ENCODE results near the gene TBC1D14.

DNA sequence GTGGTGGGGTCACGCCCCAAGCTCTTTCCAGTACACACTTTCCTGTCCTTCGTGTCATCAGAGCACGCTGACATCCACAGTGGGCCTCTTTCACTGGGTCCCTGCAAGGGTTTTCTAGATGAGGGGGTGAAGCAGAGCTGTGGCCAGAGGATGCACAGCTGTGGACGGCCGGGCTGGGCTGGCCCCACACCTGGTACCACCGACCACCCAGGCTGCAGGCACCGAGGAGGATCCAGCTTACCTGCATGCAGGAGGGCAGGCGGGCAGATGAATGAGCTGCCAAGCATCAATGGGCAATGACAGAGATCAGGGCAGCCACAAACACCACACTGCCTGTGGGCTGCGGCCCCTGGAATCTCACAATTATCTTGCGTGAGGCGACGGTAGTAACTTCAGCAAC, 167.7 kb downstream of the TBC1D14 start:
- TF ChIP-seq CTCF (IDR thresholded peaks at IDR 0.05; ENCODE audit: poor library complexity) (no peak), EZH2 (IDR thresholded peaks at IDR 0.05; ENCODE audit: borderline replicate concordance) (no peak), EZH2phosphoT487 (IDR thresholded peaks at IDR 0.05; ENCODE audit: low read depth, severe bottlenecking, unreplicated experiment) (no peak)
